Suprapubic skin (tissue), 3 donors: Measurements from ENCODE around the gene CEP112.

Source experiments
- EP300 ChIP-seq: sonication (generic); formaldehyde crosslinking; IDR thresholded peaks from one replicate; pipeline ENCODE4 v1.6.1; 2017; ENCODE audit warnings: antibody characterized with exemption
- POLR2A ChIP-seq, 2 donors: fragments of 450-650 bp; IDR thresholded peaks; one replicate each; pipeline ENCODE4 v1.6.1; 2017; ENCODE audit warnings: antibody characterized with exemption in 2 of 2, mild to moderate bottlenecking in 2 of 2, moderate library complexity in 2 of 2
- TF ChIP-seq, protein P1 (sequence below), 2 donors: fragments of 200-600 bp in 1 of 2; fragments of 450-650 bp in 1 of 2; sonication (generic) in 1 of 2; IDR thresholded peaks; one replicate each; pipeline ENCODE4 v1.5.1; 2016 to 2019; ENCODE audit warnings: antibody characterized with exemption in 2 of 2, mild to moderate bottlenecking in 1 of 2, moderate library complexity in 1 of 2

DNA sequence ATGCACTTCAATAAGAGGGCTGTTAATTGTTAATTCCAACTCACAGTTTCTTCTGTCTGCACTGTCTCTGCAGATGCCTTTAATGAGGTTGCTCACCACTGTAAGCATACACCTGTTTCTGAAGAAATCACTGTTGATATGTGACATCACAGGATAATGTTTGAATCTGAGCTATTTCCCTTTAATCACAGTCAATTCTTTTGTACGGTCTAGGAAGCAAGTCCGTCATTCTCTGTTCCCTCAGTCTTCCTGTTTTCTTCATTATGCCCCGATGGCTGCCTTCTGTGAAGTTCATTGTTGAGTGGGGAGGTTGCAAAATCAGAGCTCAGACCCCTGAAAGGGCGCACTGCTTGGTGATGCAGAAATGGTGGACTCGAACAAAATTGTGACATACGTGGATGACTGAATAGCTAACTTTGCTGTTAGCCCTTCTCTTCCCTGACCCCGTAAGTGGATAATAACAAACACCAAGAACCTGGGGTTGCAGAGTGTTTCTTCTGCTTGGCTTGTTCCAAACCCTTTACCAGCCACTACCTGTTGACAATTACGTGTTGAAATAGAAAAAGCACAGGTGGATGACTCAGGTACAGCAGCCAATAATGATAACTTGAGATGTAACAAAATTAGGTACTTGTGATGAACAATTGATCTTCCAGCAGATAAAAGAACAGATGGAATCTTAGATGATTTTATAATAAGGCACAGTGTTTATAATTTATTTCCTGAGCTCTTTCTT lies 558.6 kb downstream of the CEP112 start:
- TF ChIP-seq, protein P1, sequence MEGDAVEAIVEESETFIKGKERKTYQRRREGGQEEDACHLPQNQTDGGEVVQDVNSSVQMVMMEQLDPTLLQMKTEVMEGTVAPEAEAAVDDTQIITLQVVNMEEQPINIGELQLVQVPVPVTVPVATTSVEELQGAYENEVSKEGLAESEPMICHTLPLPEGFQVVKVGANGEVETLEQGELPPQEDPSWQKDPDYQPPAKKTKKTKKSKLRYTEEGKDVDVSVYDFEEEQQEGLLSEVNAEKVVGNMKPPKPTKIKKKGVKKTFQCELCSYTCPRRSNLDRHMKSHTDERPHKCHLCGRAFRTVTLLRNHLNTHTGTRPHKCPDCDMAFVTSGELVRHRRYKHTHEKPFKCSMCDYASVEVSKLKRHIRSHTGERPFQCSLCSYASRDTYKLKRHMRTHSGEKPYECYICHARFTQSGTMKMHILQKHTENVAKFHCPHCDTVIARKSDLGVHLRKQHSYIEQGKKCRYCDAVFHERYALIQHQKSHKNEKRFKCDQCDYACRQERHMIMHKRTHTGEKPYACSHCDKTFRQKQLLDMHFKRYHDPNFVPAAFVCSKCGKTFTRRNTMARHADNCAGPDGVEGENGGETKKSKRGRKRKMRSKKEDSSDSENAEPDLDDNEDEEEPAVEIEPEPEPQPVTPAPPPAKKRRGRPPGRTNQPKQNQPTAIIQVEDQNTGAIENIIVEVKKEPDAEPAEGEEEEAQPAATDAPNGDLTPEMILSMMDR (IDR thresholded peaks at IDR 0.05): no peak
- TF ChIP-seq POLR2A (IDR thresholded peaks at IDR 0.05) (no peak), EP300 (no peak)
